SK-N-SH (cell line): ENCODE data around the gene CD81. TPM values are rescaled to one million over a fixed set of nuclear protein-coding genes. Genes with fewer than 3 reads are reported as not detected.

Experiments
- CTCF ChIA-PET: fragments of 300-600, 350-600 bp; formaldehyde crosslinking; extraction: SDS; loops from one replicate; lab custom pipeline; 2021; lab: Yijun Ruan, JAX
- POLR2A ChIA-PET: fragments of 350-600 bp; sonication (Branson Sonifier 250); formaldehyde crosslinking; extraction: SDS; loops from one replicate; lab custom pipeline; 2020; ENCODE audit warnings: antibody characterized with exemption, inconsistent platforms; lab: Yijun Ruan, JAX
- DNase-seq: peaks from one replicate; pipeline ENCODE4 v3.0.0; 2012
- H2AFZ ChIP-seq: fragments of 200-600 bp; sonication (generic); 2 replicates; pipeline ENCODE4 v1.8.1; 2016; ENCODE audit warnings: antibody characterized with exemption, mild to moderate bottlenecking, low read depth
- H3F3A ChIP-seq: fragments of 200-600 bp; sonication (generic); replicated peaks from 2 replicates; pipeline ENCODE3; 2016; ENCODE audit warnings: antibody characterized with exemption, mild to moderate bottlenecking; ENCODE audit not compliant: insufficient read depth
- H3K27ac ChIP-seq, 2 experiments: fragments of 200-500 bp in 1 of 2; fragments of 200-600 bp in 1 of 2; sonication (Bioruptor generic) in 1 of 2; sonication (generic), shearing (Covaris generic) in 1 of 2; 2 replicates each; pipeline versions ENCODE4 v1.5.1 to v1.6.1; 2014 to 2016; ENCODE audit warnings: low read depth in 2 of 2, inconsistent platforms in 1 of 2, low read length in 1 of 2, mild to moderate bottlenecking in 1 of 2, mixed read lengths in 1 of 2
- H3K27me3 ChIP-seq: fragments of 200-600 bp; sonication (generic), shearing (Covaris generic); 2 replicates; pipeline ENCODE4 v1.6.1; 2016; ENCODE audit warnings: mixed run types; ENCODE audit not compliant: insufficient read depth
- H3K36me3 ChIP-seq, 2 experiments: fragments of 200-500 bp in 1 of 2; fragments of 200-600 bp in 1 of 2; sonication (Bioruptor generic) in 1 of 2; sonication (generic) in 1 of 2; replicated peaks in 1 of 2; 2 replicates each; pipeline versions ENCODE3 to v1.5.1; 2014 to 2016; ENCODE audit warnings: low read length in 1 of 2, mild to moderate bottlenecking in 1 of 2; ENCODE audit not compliant: insufficient read depth in 2 of 2, control insufficient read depth in 1 of 2
- H3K4me1 ChIP-seq, 2 experiments: fragments of 200-500 bp in 1 of 2; fragments of 200-600 bp in 1 of 2; sonication (Bioruptor generic) in 1 of 2; sonication (generic), shearing (Covaris generic) in 1 of 2; 2 replicates each; pipeline versions ENCODE4 v1.5.1 to v1.6.1; 2014 to 2016; ENCODE audit warnings: low read depth in 1 of 2, low read length in 1 of 2, mixed run types in 1 of 2; ENCODE audit not compliant: insufficient read depth in 2 of 2, control insufficient read depth in 1 of 2
- H3K4me2 ChIP-seq: fragments of 200-600 bp; sonication (generic), shearing (Covaris generic); 2 replicates; pipeline ENCODE4 v1.6.1; 2017; ENCODE audit warnings: mixed run types
- H3K4me3 ChIP-seq, 2 experiments: fragments of 200-500 bp in 1 of 2; fragments of 200-600 bp in 1 of 2; sonication (Bioruptor generic) in 1 of 2; sonication (generic), shearing (Covaris generic) in 1 of 2; 2 replicates each; pipeline versions ENCODE4 v1.5.1 to v1.8.1; 2014 to 2016; ENCODE audit warnings: low read depth in 2 of 2, inconsistent platforms in 1 of 2, low read length in 1 of 2, mild to moderate bottlenecking in 1 of 2, mixed read lengths in 1 of 2, moderate library complexity in 1 of 2
- H3K79me2 ChIP-seq: fragments of 200-600 bp; sonication (generic); 2 replicates; pipeline ENCODE4 v1.8.1; 2017; ENCODE audit warnings: mild to moderate bottlenecking; ENCODE audit not compliant: insufficient read depth
- H3K9ac ChIP-seq: fragments of 200-600 bp; sonication (generic); 2 replicates; pipeline ENCODE4 v1.6.1; 2017; ENCODE audit warnings: mixed run types
- H3K9me2 ChIP-seq: fragments of 200-600 bp; sonication (generic); 2 replicates; pipeline ENCODE4 v1.6.1; 2017; ENCODE audit warnings: mixed run types
- H3K9me3 ChIP-seq: fragments of 200-600 bp; sonication (generic); 2 replicates; pipeline ENCODE4 v1.6.1; 2017; ENCODE audit warnings: mixed run types, mild to moderate bottlenecking, moderate library complexity
- H4K20me1 ChIP-seq: fragments of 200-600 bp; sonication (generic); 2 replicates; pipeline ENCODE4 v1.6.1; 2017; ENCODE audit warnings: mild to moderate bottlenecking, mixed run types; ENCODE audit not compliant: insufficient read depth
- CHD2 ChIP-seq: fragments of 150-350 bp; IDR thresholded peaks from 2 replicates; pipeline ENCODE4 v1.6.1; 2018; ENCODE audit warnings: low read length; ENCODE audit not compliant: partially characterized antibody
- ELF1 ChIP-seq: IDR thresholded peaks from 2 replicates; pipeline ENCODE4 v1.4.0; 2012
- FOSL2 ChIP-seq: IDR thresholded peaks from 2 replicates; pipeline ENCODE4 v1.4.0; 2012; ENCODE audit warnings: low read depth, mild to moderate bottlenecking, moderate library complexity, borderline replicate concordance
- FOXJ3 ChIP-seq: sonication (generic); formaldehyde crosslinking; IDR thresholded peaks from 2 replicates; pipeline ENCODE4 v1.5.1; 2020; ENCODE audit warnings: mild to moderate bottlenecking, missing genetic modification reagents
- FOXM1 ChIP-seq: IDR thresholded peaks from 2 replicates; pipeline ENCODE4 v1.4.0; 2012; ENCODE audit warnings: low read depth, mild to moderate bottlenecking
- IRF3 ChIP-seq: fragments of 150-350 bp; IDR thresholded peaks from 2 replicates; pipeline ENCODE4 v1.6.1; 2016; ENCODE audit warnings: mild to moderate bottlenecking, low read depth, low read length
- MAX ChIP-seq: IDR thresholded peaks from 2 replicates; pipeline ENCODE4 v1.4.0; 2012; ENCODE audit warnings: low read depth
- MEF2A ChIP-seq: IDR thresholded peaks from 2 replicates; pipeline ENCODE4 v1.4.0; 2012; ENCODE audit warnings: low read depth, borderline replicate concordance
- NFIC ChIP-seq: IDR thresholded peaks from 2 replicates; pipeline ENCODE4 v1.4.0; 2012; ENCODE audit warnings: borderline replicate concordance
- NRF1 ChIP-seq: IDR thresholded peaks from 2 replicates; pipeline ENCODE4 v1.6.1; 2012; ENCODE audit warnings: low read depth, mild to moderate bottlenecking, low read length
- POLR2AphosphoS5 ChIP-seq: IDR thresholded peaks from 2 replicates; pipeline ENCODE4 v1.6.1; 2012; ENCODE audit warnings: low read depth, low read length
- REST ChIP-seq: IDR thresholded peaks from 2 replicates; pipeline ENCODE4 v1.6.1; 2012; ENCODE audit warnings: mild to moderate bottlenecking, low read depth, low read length, moderate library complexity
- RFX5 ChIP-seq: IDR thresholded peaks from 2 replicates; pipeline ENCODE4 v1.6.1; 2012; ENCODE audit warnings: mild to moderate bottlenecking, improper control_type of control experiment, low read length
- RXRA ChIP-seq: IDR thresholded peaks from 2 replicates; pipeline ENCODE4 v1.4.0; 2012; ENCODE audit warnings: low read depth, mild to moderate bottlenecking, borderline replicate concordance
- TEAD4 ChIP-seq: IDR thresholded peaks from 2 replicates; pipeline ENCODE4 v1.4.0; 2012; ENCODE audit warnings: mild to moderate bottlenecking, borderline replicate concordance; ENCODE audit not compliant: insufficient read depth
- USF1 ChIP-seq: IDR thresholded peaks from 2 replicates; pipeline ENCODE4 v1.4.0; 2012; ENCODE audit warnings: low read depth, borderline replicate concordance
- ZBTB33 ChIP-seq: IDR thresholded peaks from 2 replicates; pipeline ENCODE4 v1.4.0; 2012; ENCODE audit warnings: low read depth, borderline replicate concordance
- WGBS: methylation state at CpG from one replicate; pipeline ENCODE4 v1.1.6; 2017; ENCODE audit warnings: low lambda C conversion rate; 5-methylcytosine and 5-hydroxymethylcytosine counted together
- polyA plus RNA-seq, 3 experiments: library from polyadenylated mRNA; depleted of rRNA; stranded (reverse); fragments of >200 nt; gene quantifications; 2 replicates each; pipeline ENCODE4 v1.2.3, GENCODE V29; 2012

CD81 gene
- polyA plus RNA-seq, 1 of the 3 experiments (the other 2 are of a cell fraction) = 517 TPM

GRCh38 chr11:2381494-2382128, 4.5 kb downstream of the CD81 start:
- H3K9me2 ChIP-seq = no peaks in the 10 kb centered on the region
- no peak overlapping the region; a peak in 1 of 4 replicates for H3K27ac ChIP-seq
- H3K9ac ChIP-seq = no peak overlapping the region
- peaks cover 87% of the 10 kb centered on the region for H3K79me2 ChIP-seq
- no peaks in the 10 kb centered on the region for H3K9me3 ChIP-seq
- H3F3A ChIP-seq = no peaks in the 10 kb centered on the region
- H2AFZ ChIP-seq = no peak overlapping the region
- H4K20me1 ChIP-seq = peaks cover 83% of the 10 kb centered on the region
- TF ChIP-seq FOSL2 (no peak), REST (no peak), RFX5 (no peak), MEF2A (no peak), NFIC (no peak), USF1 (no peak), CHD2 (no peak), NRF1 (no peak), RXRA (no peak), ELF1 (no peak), TEAD4 (no peak)
- no peak overlapping the region for H3K4me2 ChIP-seq
- no peak overlapping the region for H3K4me3 ChIP-seq
- ChIA-PET POLR2A (no interaction called here), CTCF (interaction anchor here (0.7 to 3.9 kb wide), 2 partner anchors 17 to 38 kb away, joined by 3 to 18 read pairs; no protein-coding TSS in a partner anchor)
- peaks cover 0 to 15% of the 10 kb centered on the region in 2 experiments for H3K36me3 ChIP-seq
- DNase-seq = no peak
- 91% methylated on average over 4 of the region's 11 CpGs for WGBS
- no peaks in the 10 kb centered on the region for H3K27me3 ChIP-seq
- peaks cover 0 to 27% of the 10 kb centered on the region in 2 experiments; a peak in 2 of 4 replicates for H3K4me1 ChIP-seq

GRCh38 chr11:2382129-2382517, 5.0 kb downstream of the CD81 start:
- H3K36me3 ChIP-seq = peaks cover 0 to 15% of the 10 kb centered on the region in 2 experiments
- ChIA-PET CTCF (interaction anchor here (0.7 to 3.9 kb wide), 4 partner anchors 17 to 185 kb away, joined by 3 to 18 read pairs (median 6); partner anchors contain the start of gene TSSC4), POLR2A (interaction anchor here (1.0 kb wide), 1 partner anchor 18 kb away, joined by 3 read pairs; the partner anchor contains the start of gene TSSC4)
- H3F3A ChIP-seq = no peaks in the 10 kb centered on the region
- H3K4me1 ChIP-seq = peaks cover 4 to 29% of the 10 kb centered on the region in 2 experiments; a peak in 2 of 4 replicates
- H3K27me3 ChIP-seq = no peaks in the 10 kb centered on the region
- no peak overlapping the region for H3K9ac ChIP-seq
- no peaks in the 10 kb centered on the region for H3K9me2 ChIP-seq
- H2AFZ ChIP-seq = no peak overlapping the region
- H3K4me3 ChIP-seq = no peak overlapping the region
- peaks cover 88% of the 10 kb centered on the region for H4K20me1 ChIP-seq
- H3K9me3 ChIP-seq = no peaks in the 10 kb centered on the region
- H3K27ac ChIP-seq = no peak overlapping the region; a peak in 1 of 4 replicates
- peaks cover 92% of the 10 kb centered on the region for H3K79me2 ChIP-seq
- no peak for DNase-seq
- no peak overlapping the region for H3K4me2 ChIP-seq
- 80% methylated on average over 6 of the region's 11 CpGs for WGBS
- TF ChIP-seq MEF2A (no peak), IRF3 (no peak), FOXM1 (no peak), FOXJ3 (CRISPR knock-in tag) (no peak), ZBTB33 (no peak), NRF1 (no peak), MAX (no peak), RFX5 (no peak), POLR2AphosphoS5 (no peak), USF1 (no peak), CHD2 (no peak)
